Measurements from ENCODE around the gene OR51V1. TPM values are rescaled to one million over a fixed set of nuclear protein-coding genes. Genes with fewer than 3 reads are reported as not detected.

OR51V1 gene
- total and polyA plus RNA-seq, 4 donors, result not detected

- no peaks in the 10 kb centered on the region for H3K4me1 ChIP-seq (ENCODE audit: control insufficient read depth in 4 of 4, insufficient read depth in 4 of 4, low read length in 3 of 4)
- 79% methylated on average over 10 of the region's 10 CpGs for WGBS
- DNase-seq (ENCODE audit: low spot score), result no peak
Observed at GRCh38 chr11:5178046-5178837, 22.2 kb downstream of the OR51V1 start.

DNA sequence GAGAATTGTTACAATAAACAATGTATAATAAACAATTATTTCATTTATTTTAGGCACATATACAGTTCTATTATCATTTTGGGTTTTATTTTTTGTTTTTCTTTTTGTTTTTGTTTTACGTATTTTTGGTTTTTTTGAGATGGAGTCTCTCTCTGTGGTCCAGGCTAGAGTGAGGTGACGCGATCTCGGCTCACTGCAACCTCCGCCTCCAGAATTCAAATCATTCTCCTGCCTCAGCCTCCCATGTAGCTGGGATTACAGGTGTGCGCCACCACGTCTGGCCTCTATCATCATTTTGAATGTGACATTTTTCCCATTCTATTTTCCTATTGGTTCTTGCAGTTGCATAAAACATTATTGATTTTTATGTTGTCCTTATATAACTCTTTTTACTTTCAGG, 25.5 kb downstream of the OR51V1 start:
- WGBS, result 89% methylated on average over 7 of the region's 7 CpGs
- Histone ChIP-seq H3K4me3 (ENCODE audit: low read depth in 1 of 3, low read length in 3 of 3) (no peak overlapping the region), H3K9ac (ENCODE audit: low read depth in 1 of 2, low read length in 2 of 2) (no peak overlapping the region), H3K27ac (ENCODE audit: low read depth in 1 of 2, low read length in 2 of 2) (no peak overlapping the region), H3K4me1 (ENCODE audit: control insufficient read depth in 4 of 4, insufficient read depth in 4 of 4, low read length in 3 of 4) (no peaks in the 10 kb centered on the region), H3K27me3 (ENCODE audit: control insufficient read depth in 4 of 4, insufficient read depth in 4 of 4, low read length in 3 of 4) (no peaks in the 10 kb centered on the region), H3K36me3 (ENCODE audit: control insufficient read depth in 4 of 4, insufficient read depth in 3 of 4, low read depth in 1 of 4, low read length in 3 of 4) (no peaks in the 10 kb centered on the region), H3K9me3 (ENCODE audit: control insufficient read depth in 4 of 4, low read length in 3 of 4) (no peaks in the 10 kb centered on the region)
- no peak for DNase-seq (ENCODE audit: low spot score)
- TF ChIP-seq RAD21 (IDR thresholded peaks at IDR 0.05) (no peak), SP1 (IDR thresholded peaks at IDR 0.05) (no peak), YY1 (IDR thresholded peaks at IDR 0.05) (no peak), FOXA1 (IDR thresholded peaks at IDR 0.05) (no peak), GABPA (IDR thresholded peaks at IDR 0.05 in 1 of 2, conservative IDR thresholded peaks at IDR 0.05 in 1 of 2) (no peak), EGR1 (IDR thresholded peaks at IDR 0.05; ENCODE audit: low read depth in 2 of 2) (no peak), FOXA2 (IDR thresholded peaks at IDR 0.05) (no peak), ZBTB33 (IDR thresholded peaks at IDR 0.05) (no peak), JUND (IDR thresholded peaks at IDR 0.05) (no peak)
- TF ChIP-seq, protein P1, sequence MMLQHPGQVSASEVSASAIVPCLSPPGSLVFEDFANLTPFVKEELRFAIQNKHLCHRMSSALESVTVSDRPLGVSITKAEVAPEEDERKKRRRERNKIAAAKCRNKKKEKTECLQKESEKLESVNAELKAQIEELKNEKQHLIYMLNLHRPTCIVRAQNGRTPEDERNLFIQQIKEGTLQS (IDR thresholded peaks at IDR 0.05), result no peak
- TF ChIP-seq, protein P2, sequence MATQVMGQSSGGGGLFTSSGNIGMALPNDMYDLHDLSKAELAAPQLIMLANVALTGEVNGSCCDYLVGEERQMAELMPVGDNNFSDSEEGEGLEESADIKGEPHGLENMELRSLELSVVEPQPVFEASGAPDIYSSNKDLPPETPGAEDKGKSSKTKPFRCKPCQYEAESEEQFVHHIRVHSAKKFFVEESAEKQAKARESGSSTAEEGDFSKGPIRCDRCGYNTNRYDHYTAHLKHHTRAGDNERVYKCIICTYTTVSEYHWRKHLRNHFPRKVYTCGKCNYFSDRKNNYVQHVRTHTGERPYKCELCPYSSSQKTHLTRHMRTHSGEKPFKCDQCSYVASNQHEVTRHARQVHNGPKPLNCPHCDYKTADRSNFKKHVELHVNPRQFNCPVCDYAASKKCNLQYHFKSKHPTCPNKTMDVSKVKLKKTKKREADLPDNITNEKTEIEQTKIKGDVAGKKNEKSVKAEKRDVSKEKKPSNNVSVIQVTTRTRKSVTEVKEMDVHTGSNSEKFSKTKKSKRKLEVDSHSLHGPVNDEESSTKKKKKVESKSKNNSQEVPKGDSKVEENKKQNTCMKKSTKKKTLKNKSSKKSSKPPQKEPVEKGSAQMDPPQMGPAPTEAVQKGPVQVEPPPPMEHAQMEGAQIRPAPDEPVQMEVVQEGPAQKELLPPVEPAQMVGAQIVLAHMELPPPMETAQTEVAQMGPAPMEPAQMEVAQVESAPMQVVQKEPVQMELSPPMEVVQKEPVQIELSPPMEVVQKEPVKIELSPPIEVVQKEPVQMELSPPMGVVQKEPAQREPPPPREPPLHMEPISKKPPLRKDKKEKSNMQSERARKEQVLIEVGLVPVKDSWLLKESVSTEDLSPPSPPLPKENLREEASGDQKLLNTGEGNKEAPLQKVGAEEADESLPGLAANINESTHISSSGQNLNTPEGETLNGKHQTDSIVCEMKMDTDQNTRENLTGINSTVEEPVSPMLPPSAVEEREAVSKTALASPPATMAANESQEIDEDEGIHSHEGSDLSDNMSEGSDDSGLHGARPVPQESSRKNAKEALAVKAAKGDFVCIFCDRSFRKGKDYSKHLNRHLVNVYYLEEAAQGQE (IDR thresholded peaks at IDR 0.05), result no peak
- TF ChIP-seq, protein P3, sequence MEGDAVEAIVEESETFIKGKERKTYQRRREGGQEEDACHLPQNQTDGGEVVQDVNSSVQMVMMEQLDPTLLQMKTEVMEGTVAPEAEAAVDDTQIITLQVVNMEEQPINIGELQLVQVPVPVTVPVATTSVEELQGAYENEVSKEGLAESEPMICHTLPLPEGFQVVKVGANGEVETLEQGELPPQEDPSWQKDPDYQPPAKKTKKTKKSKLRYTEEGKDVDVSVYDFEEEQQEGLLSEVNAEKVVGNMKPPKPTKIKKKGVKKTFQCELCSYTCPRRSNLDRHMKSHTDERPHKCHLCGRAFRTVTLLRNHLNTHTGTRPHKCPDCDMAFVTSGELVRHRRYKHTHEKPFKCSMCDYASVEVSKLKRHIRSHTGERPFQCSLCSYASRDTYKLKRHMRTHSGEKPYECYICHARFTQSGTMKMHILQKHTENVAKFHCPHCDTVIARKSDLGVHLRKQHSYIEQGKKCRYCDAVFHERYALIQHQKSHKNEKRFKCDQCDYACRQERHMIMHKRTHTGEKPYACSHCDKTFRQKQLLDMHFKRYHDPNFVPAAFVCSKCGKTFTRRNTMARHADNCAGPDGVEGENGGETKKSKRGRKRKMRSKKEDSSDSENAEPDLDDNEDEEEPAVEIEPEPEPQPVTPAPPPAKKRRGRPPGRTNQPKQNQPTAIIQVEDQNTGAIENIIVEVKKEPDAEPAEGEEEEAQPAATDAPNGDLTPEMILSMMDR (IDR thresholded peaks at IDR 0.05; ENCODE audit: low read depth, low read length, missing input control), result no peak

More at GRCh38 chr11:5178046-5178837, 22.2 kb downstream of the OR51V1 start:
- no peak overlapping the region for H3K9ac ChIP-seq (ENCODE audit: low read depth in 1 of 2, low read length in 2 of 2)
- H3K36me3 ChIP-seq (ENCODE audit: control insufficient read depth in 4 of 4, insufficient read depth in 3 of 4, low read depth in 1 of 4, low read length in 3 of 4), result no peaks in the 10 kb centered on the region
- H3K4me3 ChIP-seq (ENCODE audit: low read depth in 1 of 3, low read length in 3 of 3), result no peak overlapping the region
- TF ChIP-seq FOXA1 (IDR thresholded peaks at IDR 0.05) (no peak), RXRA (IDR thresholded peaks at IDR 0.05) (no peak), EGR1 (IDR thresholded peaks at IDR 0.05; ENCODE audit: low read depth in 2 of 2) (no peak)
- TF ChIP-seq, protein P3 (IDR thresholded peaks at IDR 0.05; ENCODE audit: low read depth, low read length, missing input control), result no peak
- TF ChIP-seq, protein P2 (IDR thresholded peaks at IDR 0.05), result no peak
- H3K9me3 ChIP-seq (ENCODE audit: control insufficient read depth in 4 of 4, low read length in 3 of 4), result no peaks in the 10 kb centered on the region
- no peaks in the 10 kb centered on the region for H3K27me3 ChIP-seq (ENCODE audit: control insufficient read depth in 4 of 4, insufficient read depth in 4 of 4, low read length in 3 of 4)
- no peak overlapping the region for H3K27ac ChIP-seq (ENCODE audit: low read depth in 1 of 2, low read length in 2 of 2)

Data from liver (tissue), 9 donors.